Head of caudate nucleus (tissue), 42 donors: ENCODE results near the gene NAIP.
"Not testable (repeated sequence)": the region's sequence is repeated elsewhere in the genome, so short reads cannot be mapped to it uniquely, and the experiment has no call there.

Source experiments
- DNase-seq, 42 donors: peaks; one replicate each; pipeline versions ENCODE4 v3.0.0 to v3.0.0-alpha.2; 2020 to 2021; ENCODE audit warnings: mixed read lengths in 7 of 42
- intact Hi-C: fragments of 100-400 bp; cut with DNase I; formaldehyde crosslinking; loops from one replicate; pipeline ENCODE4 v1.15.0; 2022

Gene NAIP

DNA sequence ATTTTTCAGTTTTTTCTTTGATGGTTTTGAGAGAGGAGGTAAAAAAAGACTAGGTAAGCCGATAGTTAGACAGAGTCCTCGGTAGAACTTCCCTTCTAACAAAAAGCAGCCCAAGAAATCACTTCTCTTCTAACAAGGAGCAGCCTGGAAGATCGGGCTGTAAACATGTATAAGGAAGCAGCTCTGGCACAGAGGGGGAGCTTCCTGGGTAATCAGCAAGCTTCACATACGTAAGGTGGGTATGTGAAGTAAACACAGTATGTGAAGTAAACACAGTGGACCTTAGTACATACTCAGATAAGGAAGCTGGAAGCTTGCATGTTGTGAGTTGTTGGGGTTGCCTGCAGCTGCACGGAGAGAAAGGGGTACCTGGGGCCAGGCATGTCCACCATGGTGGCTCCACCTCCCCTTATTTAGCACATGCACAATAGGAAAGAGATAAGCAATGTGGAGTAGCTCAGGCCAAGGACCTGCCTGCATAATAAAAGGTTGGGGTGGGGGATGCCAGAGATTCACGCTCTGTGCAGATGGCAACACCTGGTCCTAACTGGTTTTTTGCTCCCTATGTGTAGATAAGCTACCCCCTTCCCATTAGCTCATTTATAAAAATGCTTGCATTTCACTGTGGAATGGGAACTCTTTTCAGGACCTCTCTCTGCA lies 93.3 kb downstream of the NAIP start:
- DNase-seq, intact Hi-C loops: not testable (repeated sequence)

GRCh38 chr5:70925211-70925562 lies 100.0 kb downstream of the NAIP start:
- intact Hi-C loops, DNase-seq: not testable (repeated sequence)
